Caco-2 (cell line): ENCODE measurements around the gene GALR2. TPM values are rescaled to one million over a fixed set of nuclear protein-coding genes. Genes with fewer than 3 reads are reported as not detected.

Experiments used
- BruUV-seq: library from RNA; stranded (reverse); fragments of 400-500 nt; replicated peaks from 2 replicates; lab custom pipeline; 2021; lab: Mats Ljungman, UMichigan
- CTCF ChIA-PET: fragments of 300-600 bp; sonication (Branson Sonifier 250); formaldehyde crosslinking; loops from one replicate; lab custom pipeline; 2022; ENCODE audit warnings: antibody characterized with exemption; lab: Charles Lee
- POLR2A ChIA-PET: fragments of 300-600 bp; sonication (Branson Sonifier 250); formaldehyde crosslinking; loops from one replicate; lab custom pipeline; 2022; ENCODE audit warnings: antibody characterized with exemption; lab: Charles Lee
- DNase-seq, 2 experiments: peaks; one replicate each; pipeline versions ENCODE4 v3.0.0 to v3.0.0-alpha.2; 2020 to 2022
- H3K27me3 ChIP-seq: replicated peaks from 2 replicates; pipeline ENCODE4 v1.6.0; 2011; ENCODE audit warnings: low read length; ENCODE audit not compliant: control insufficient read depth, insufficient read depth
- H3K36me3 ChIP-seq: 2 replicates; pipeline ENCODE4 v1.5.1; 2011; ENCODE audit warnings: low read length; ENCODE audit not compliant: control insufficient read depth, insufficient read depth
- H3K4me1 ChIP-seq: fragments of 250-450 bp; sonication (Bioruptor Pico); 2 replicates; pipeline ENCODE4 v1.5.1; 2020; ENCODE audit warnings: mild to moderate bottlenecking
- H3K4me3 ChIP-seq: 2 replicates; pipeline ENCODE4 v1.5.1; 2011; ENCODE audit warnings: low read depth, mild to moderate bottlenecking, control low read depth, low read length
- H3K9me3 ChIP-seq: fragments of 250-450 bp; sonication (Bioruptor Pico); 2 replicates; pipeline ENCODE4 v1.5.1; 2020; ENCODE audit warnings: mild to moderate bottlenecking, moderate library complexity
- H3K27ac Mint-ChIP-seq: one replicate; pipeline ENCODE4 v1.8.0; 2022; ENCODE audit warnings: mixed read lengths; ENCODE audit not compliant: unreplicated experiment
- H3K27me3 Mint-ChIP-seq: one replicate; pipeline ENCODE4 v1.8.0; 2022; ENCODE audit warnings: mixed read lengths; ENCODE audit not compliant: insufficient read depth, unreplicated experiment
- H3K36me3 Mint-ChIP-seq: one replicate; pipeline ENCODE4 v1.8.0; 2022; ENCODE audit warnings: mild to moderate bottlenecking, mixed read lengths; ENCODE audit not compliant: insufficient read depth, unreplicated experiment
- H3K4me1 Mint-ChIP-seq: one replicate; pipeline ENCODE4 v1.8.0; 2022; ENCODE audit warnings: low read depth, mixed read lengths; ENCODE audit not compliant: unreplicated experiment
- H3K4me3 Mint-ChIP-seq: one replicate; pipeline ENCODE4 v1.8.0; 2022; ENCODE audit warnings: mild to moderate bottlenecking, moderate library complexity, mixed read lengths; ENCODE audit not compliant: unreplicated experiment
- H3K9me3 Mint-ChIP-seq: one replicate; pipeline ENCODE4 v1.8.0; 2022; ENCODE audit warnings: mixed read lengths; ENCODE audit not compliant: unreplicated experiment
- CTCF ChIP-seq, 2 experiments: fragments of 200-600 bp in 1 of 2; IDR thresholded peaks; 1 replicate in 1 of 2; 2 replicates in 1 of 2; pipeline versions ENCODE4 v1.5.1 to v1.8.0; 2011 to 2022; ENCODE audit warnings: antibody characterized with exemption in 1 of 2, control low read depth in 1 of 2, inconsistent platforms in 1 of 2, low read depth in 1 of 2, low read length in 1 of 2, mild to moderate bottlenecking in 1 of 2, moderate library complexity in 1 of 2; ENCODE audit not compliant: insufficient read depth in 1 of 2, severe bottlenecking in 1 of 2, unreplicated experiment in 1 of 2
- intact Hi-C: fragments of 100-400 bp; cut with micrococcal nuclease; formaldehyde crosslinking; loops from one replicate; pipeline ENCODE4 v1.10.0; 2022; ENCODE audit not compliant: unreplicated experiment
- total RNA-seq: library from RNA; stranded (reverse); gene quantifications from 2 replicates; pipeline ENCODE4 v1.2.3, GENCODE V29; 2022

Gene GALR2
- total RNA-seq, 1 experiment from 2014 or later: 0.50 TPM

GRCh38 chr17:76086384-76086783 is 11.8 kb downstream of the GALR2 start:
- Mint-ChIP-seq H3K4me3 (no peak overlapping the region), H3K36me3 (peaks cover 46% of the 10 kb centered on the region), H3K4me1 (no peaks in the 10 kb centered on the region), H3K9me3 (no peaks in the 10 kb centered on the region), H3K27ac (no peak overlapping the region), H3K27me3 (no peaks in the 10 kb centered on the region)
- Histone ChIP-seq H3K36me3 (peaks cover 5% of the 10 kb centered on the region), H3K9me3 (no peaks in the 10 kb centered on the region), H3K4me3 (no peak overlapping the region), H3K4me1 (no peaks in the 10 kb centered on the region), H3K27me3 (no peaks in the 10 kb centered on the region)
- no peak for TF ChIP-seq CTCF (IDR thresholded peaks at IDR 0.05; ENCODE audit: insufficient read depth in 1 of 2, low read depth in 1 of 2, low read length in 1 of 2, severe bottlenecking in 1 of 2, unreplicated experiment in 1 of 2)
- CTCF ChIA-PET: interaction anchor here (0.5 to 0.9 kb wide), 3 partner anchors 23 to 367 kb away, joined by 3 to 6 read pairs (median 4); partner anchors contain the start of gene UBE2O
- POLR2A ChIA-PET: no interaction called here
- intact Hi-C loops: no loop called here
- no TSS peak for BruUV-seq
- no peak for DNase-seq

- POLR2A ChIA-PET: no interaction called here
- no peaks in the 10 kb centered on the region for H3K4me1 ChIP-seq
These were observed 12.9 kb downstream of the GALR2 start for GRCh38 chr17:76087531-76087930.

GRCh38 chr17:76088041-76088867 is 13.7 kb downstream of the GALR2 start:
- no peaks in the 10 kb centered on the region for H3K4me1 Mint-ChIP-seq
- DNase-seq: peak in 1 of 2 experiments; percentile 45
- no peak overlapping the region for H3K27ac Mint-ChIP-seq
- peaks cover 51% of the 10 kb centered on the region for H3K36me3 Mint-ChIP-seq
- peak; percentile 36 to 43 for TF ChIP-seq CTCF (IDR thresholded peaks at IDR 0.05; ENCODE audit: insufficient read depth in 1 of 2, low read depth in 1 of 2, low read length in 1 of 2, severe bottlenecking in 1 of 2, unreplicated experiment in 1 of 2)
- no peaks in the 10 kb centered on the region for H3K4me1 ChIP-seq
- peaks cover 6% of the 10 kb centered on the region for H3K36me3 ChIP-seq
- H3K4me3 ChIP-seq: no peak overlapping the region
- CTCF ChIA-PET: interaction anchor here (1.4 kb wide), 1 partner anchor 65 kb away, joined by 3 read pairs; no protein-coding TSS in a partner anchor
- H3K4me3 Mint-ChIP-seq: no peak overlapping the region
- BruUV-seq: no TSS peak
- no peaks in the 10 kb centered on the region for H3K27me3 ChIP-seq
- H3K9me3 ChIP-seq: no peaks in the 10 kb centered on the region
- no peaks in the 10 kb centered on the region for H3K9me3 Mint-ChIP-seq
- POLR2A ChIA-PET: no interaction called here
- intact Hi-C loops: no loop called here
- no peaks in the 10 kb centered on the region for H3K27me3 Mint-ChIP-seq

More at GRCh38 chr17:76087531-76087930, 12.9 kb downstream of the GALR2 start:
- TF ChIP-seq CTCF (IDR thresholded peaks at IDR 0.05; ENCODE audit: insufficient read depth in 1 of 2, low read depth in 1 of 2, low read length in 1 of 2, severe bottlenecking in 1 of 2, unreplicated experiment in 1 of 2): no peak
- no peak for DNase-seq
- BruUV-seq: no TSS peak
- Mint-ChIP-seq H3K9me3 (no peaks in the 10 kb centered on the region), H3K36me3 (peaks cover 46% of the 10 kb centered on the region), H3K27ac (no peak overlapping the region), H3K27me3 (no peaks in the 10 kb centered on the region), H3K4me3 (no peak overlapping the region), H3K4me1 (no peaks in the 10 kb centered on the region)
- CTCF ChIA-PET: no interaction called here
- intact Hi-C loops: no loop called here
- Histone ChIP-seq H3K36me3 (peaks cover 5% of the 10 kb centered on the region), H3K4me3 (no peak overlapping the region), H3K27me3 (no peaks in the 10 kb centered on the region), H3K9me3 (no peaks in the 10 kb centered on the region)
